Activated CD8-positive, alpha-beta memory T cell treated with anti-CD3 and anti-CD28 coated beads, Interleukin-2, amount 50 U/mL, for 24 hours (primary cell): ENCODE results near the gene GAL.

Experiments
- DNase-seq: peaks from one replicate; pipeline ENCODE4 v3.0.0-alpha.2; 2020; ENCODE audit errors: extremely low read depth

The GAL gene

GRCh38 chr11:68709062-68709461 is 24.7 kb downstream of the GAL start:
- DNase-seq, result no peak

- DNase-seq, result no peak
These were observed 26.1 kb downstream of the GAL start for GRCh38 chr11:68710409-68710808.

GRCh38 chr11:68711114-68711513 is 26.8 kb downstream of the GAL start:
- no peak for DNase-seq

GRCh38 chr11:68714060-68714856 is 29.9 kb downstream of the GAL start:
- DNase-seq, result no peak

GRCh38 chr11:68715456-68716122 is 31.2 kb downstream of the GAL start:
- no peak for DNase-seq

- no peak for DNase-seq
These were observed 36.7 kb downstream of the GAL start for GRCh38 chr11:68721075-68721474.

- no peak for DNase-seq
These were observed 37.8 kb downstream of the GAL start for GRCh38 chr11:68722143-68722542.

- no peak for DNase-seq
These were observed 39.9 kb downstream of the GAL start for GRCh38 chr11:68724293-68724692.

- DNase-seq, result no peak
These were observed 43.4 kb downstream of the GAL start for GRCh38 chr11:68727783-68728182.

GRCh38 chr11:68734111-68734510 is 49.8 kb downstream of the GAL start:
- DNase-seq, result no peak

GRCh38 chr11:68735125-68735524 is 50.8 kb downstream of the GAL start:
- DNase-seq, result no peak

GRCh38 chr11:68735646-68736045 is 51.3 kb downstream of the GAL start:
- no peak for DNase-seq
